Ecto neural progenitor cell (in vitro differentiated cells): ENCODE measurements around the gene CACNG3.
"Not testable (repeated sequence)": the region's sequence is repeated elsewhere in the genome, so short reads cannot be mapped to it uniquely, and the experiment has no call there.

ENCODE experiments used
- DNase-seq: peaks from one replicate; pipeline ENCODE4 v3.0.0-alpha.2; 2018; ENCODE audit warnings: low spot score

CACNG3 gene

GRCh38 chr16:24332582-24333090, 76.5 kb downstream of the CACNG3 start:
- DNase-seq = no peak

GRCh38 chr16:24336491-24336890, 80.4 kb downstream of the CACNG3 start:
- no peak for DNase-seq

DNA sequence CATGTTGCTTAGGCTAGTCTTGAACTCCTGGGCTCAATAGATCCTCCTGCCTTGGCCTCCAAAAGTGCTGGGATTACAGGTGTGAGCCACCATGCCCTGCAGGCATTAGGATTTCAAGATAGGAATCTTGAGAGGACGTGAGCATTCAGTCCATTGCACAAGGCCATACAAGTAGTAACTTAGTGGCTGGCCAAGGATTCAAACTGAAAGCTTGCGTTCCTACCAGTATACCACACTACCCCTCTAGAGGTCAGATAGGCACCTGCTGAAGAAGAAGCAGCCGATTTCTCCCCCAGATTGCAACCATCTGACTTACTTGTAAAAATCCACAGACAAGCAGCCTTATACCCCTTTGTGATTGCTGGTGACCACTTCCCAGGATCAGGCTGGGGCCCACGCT, 80.9 kb downstream of the CACNG3 start:
- DNase-seq = no peak

GRCh38 chr16:24343829-24344228, 87.7 kb downstream of the CACNG3 start:
- not testable (repeated sequence) for DNase-seq

GRCh38 chr16:24344784-24345183, 88.6 kb downstream of the CACNG3 start:
- no peak for DNase-seq

DNA sequence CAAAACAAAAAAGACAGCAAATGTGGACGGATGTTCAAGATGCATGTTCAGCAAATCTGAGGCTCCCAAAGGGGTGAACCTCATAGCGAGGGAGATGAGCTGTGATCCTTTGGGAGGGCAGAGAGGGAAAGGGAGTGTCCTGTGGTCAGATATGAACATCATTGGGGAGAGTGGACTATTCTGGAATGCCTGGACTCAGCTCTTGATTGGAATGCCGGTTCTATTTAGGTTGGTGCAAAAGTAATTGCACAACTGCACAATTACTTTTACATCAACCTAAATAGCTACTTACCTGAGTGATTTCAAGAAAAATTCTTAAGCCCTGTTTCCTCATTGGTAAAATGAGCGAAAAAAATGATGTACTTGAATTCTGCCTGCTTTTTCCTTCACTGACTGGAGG, 89.6 kb downstream of the CACNG3 start:
- DNase-seq = no peak

DNA sequence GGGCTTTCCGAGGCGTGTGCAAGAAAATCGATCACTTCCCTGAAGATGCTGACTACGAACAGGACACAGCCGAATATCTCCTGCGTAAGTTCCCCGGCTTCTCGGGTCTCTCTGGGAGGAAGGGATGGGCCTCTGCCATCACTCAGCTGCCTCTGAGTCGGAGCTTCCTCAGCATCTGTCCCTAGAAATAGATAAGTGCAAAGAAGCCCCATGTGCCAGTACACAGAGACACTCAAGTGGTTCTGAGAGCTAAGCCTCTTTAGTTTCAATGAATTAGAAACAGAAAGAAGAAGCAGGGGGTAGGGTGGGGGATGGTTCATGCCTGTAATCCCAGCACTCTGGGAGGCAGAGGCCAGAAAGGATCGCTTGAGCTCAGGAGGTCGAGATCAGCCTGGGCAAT, 90.6 kb downstream of the CACNG3 start:
- no peak for DNase-seq

DNA sequence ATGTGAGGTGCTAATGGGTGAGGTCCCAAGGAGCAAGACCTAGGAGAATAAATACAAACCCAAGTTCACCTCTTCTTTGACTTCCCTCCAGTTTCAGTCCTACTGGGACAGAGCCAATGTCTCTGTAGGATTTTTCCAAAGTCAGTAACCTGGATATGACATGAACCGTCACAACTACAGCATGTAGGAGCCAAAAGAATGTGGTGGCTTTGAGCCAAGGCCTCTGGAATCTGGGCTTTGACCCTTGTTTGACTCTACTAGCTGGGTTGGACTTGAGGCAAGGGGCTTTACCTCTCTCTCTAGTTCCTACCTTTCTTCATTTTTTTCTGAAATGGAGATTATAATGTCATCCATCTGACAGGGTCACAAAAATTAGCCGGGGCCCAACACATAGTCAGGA, 91.4 kb downstream of the CACNG3 start:
- no peak for DNase-seq

- DNase-seq = no peak
These were observed 92.6 kb downstream of the CACNG3 start for GRCh38 chr16:24348545-24349290.

- no peak for DNase-seq
These were observed 93.2 kb downstream of the CACNG3 start for GRCh38 chr16:24349320-24349719.

- no peak for DNase-seq
These were observed 96.6 kb downstream of the CACNG3 start for GRCh38 chr16:24352746-24353145.

- DNase-seq = no peak
These were observed 97.5 kb downstream of the CACNG3 start for GRCh38 chr16:24353622-24354021.

DNA sequence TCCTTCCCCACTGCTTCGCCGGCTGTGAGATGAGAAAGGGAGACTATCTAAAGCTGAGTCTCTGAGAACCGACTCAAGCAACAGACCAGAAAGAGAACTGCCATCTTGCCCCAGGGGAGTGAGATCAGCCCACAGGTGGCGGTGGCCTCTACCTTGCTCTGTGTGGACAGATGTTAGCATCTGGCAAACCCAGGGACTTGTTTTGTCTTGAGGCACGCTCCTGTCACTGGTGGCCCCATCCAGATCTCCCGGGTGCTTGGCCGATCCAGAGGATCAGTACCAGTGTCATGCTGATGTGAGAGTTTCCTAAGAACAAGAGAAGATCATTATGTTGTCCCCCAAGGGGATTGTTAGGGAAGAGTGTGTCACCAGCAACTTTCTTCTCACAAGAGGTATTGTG, 101.4 kb downstream of the CACNG3 start:
- DNase-seq = no peak

- DNase-seq = no peak
These were observed 102.0 kb downstream of the CACNG3 start for GRCh38 chr16:24358117-24358516.

DNA sequence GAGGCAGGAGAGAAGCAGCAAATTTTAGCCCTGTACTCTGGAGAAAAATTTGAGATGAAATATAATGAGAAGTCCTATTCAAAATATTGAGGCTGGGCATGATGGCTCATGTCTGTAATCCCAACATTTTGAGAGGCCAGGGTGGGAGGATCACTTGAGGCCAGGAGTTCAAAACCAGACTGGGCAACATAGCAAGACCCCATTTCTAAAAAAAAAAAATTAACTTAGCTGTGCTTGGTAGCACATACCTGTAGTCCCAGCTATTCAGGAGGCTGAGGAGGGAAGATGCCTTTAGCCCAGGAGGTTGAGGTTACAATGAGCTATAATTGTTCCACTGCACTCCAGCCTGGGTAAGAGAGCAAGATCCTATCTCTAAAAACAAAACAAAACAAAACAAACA, 103.4 kb downstream of the CACNG3 start:
- no peak for DNase-seq

DNA sequence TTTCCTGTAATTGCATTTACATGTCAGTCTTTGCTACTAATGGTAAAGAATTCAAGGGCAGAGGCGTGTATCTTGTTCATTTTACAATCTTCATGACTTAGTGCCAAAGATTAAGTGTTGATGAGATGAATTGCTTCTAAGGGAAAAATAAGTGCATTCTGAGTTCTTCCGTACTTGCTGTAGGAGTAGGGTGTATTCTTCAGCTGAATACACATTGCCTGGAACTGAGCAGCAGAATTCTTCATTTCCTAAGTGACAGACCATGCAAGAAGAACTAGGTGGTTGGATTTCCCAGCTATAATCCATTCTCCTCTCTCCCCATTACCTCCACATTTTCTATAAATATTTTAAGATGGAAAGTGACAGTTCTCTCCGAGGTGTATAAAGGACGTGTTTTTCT, 104.8 kb downstream of the CACNG3 start:
- DNase-seq = no peak

GRCh38 chr16:24364596-24364995, 108.5 kb downstream of the CACNG3 start:
- DNase-seq = no peak

GRCh38 chr16:24367186-24367710, 111.1 kb downstream of the CACNG3 start:
- DNase-seq = no peak

- no peak for DNase-seq
These were observed 116.7 kb downstream of the CACNG3 start for GRCh38 chr16:24372824-24373223.

GRCh38 chr16:24378999-24379398, 122.9 kb downstream of the CACNG3 start:
- no peak for DNase-seq

- no peak for DNase-seq
These were observed 125.5 kb downstream of the CACNG3 start for GRCh38 chr16:24381470-24382118.

- DNase-seq = no peak
These were observed 126.8 kb downstream of the CACNG3 start for GRCh38 chr16:24382762-24383407.

- DNase-seq = no peak
These were observed 138.2 kb downstream of the CACNG3 start for GRCh38 chr16:24394341-24394740.
